HCT116 (cell line): Measurements from ENCODE around the gene OIT3. TPM values are rescaled to one million over a fixed set of nuclear protein-coding genes. Genes with fewer than 3 reads are reported as not detected.

Experiments used
- ATAC-seq: fragments of 200-7000 bp; cut with Tn5 transposase; 2 replicates; pipeline ENCODE4 v1.9.1; 2020; ENCODE audit warnings: mild to moderate bottlenecking, moderate library complexity
- BruUV-seq: library from RNA; stranded (reverse); fragments of 400-500 nt; replicated peaks from 2 replicates; lab custom pipeline; 2021; lab: Mats Ljungman, UMichigan
- CTCF ChIA-PET: fragments of 300-600 bp; sonication (Branson Sonifier 250); formaldehyde crosslinking; loops from one replicate; lab custom pipeline; 2021; ENCODE audit warnings: antibody characterized with exemption; lab: Charles Lee
- POLR2A ChIA-PET: fragments of 300-600, 350-600 bp; sonication (Branson Sonifier 250); formaldehyde crosslinking; loops from one replicate; lab custom pipeline; 2021; ENCODE audit warnings: antibody characterized with exemption; lab: Charles Lee
- RAD21 ChIA-PET, 2 experiments: fragments of 300-600 bp; sonication (Branson Sonifier 250); formaldehyde crosslinking; loops; one replicate each; lab custom pipeline; 2023; ENCODE audit warnings: low total read pairs in 2 of 2; ENCODE audit not compliant: uncharacterized antibody in 2 of 2, unreplicated experiment in 2 of 2, low non-redundant PET in 1 of 2; lab: Charles Lee
- DNase-seq: peaks from one replicate; pipeline ENCODE4 v3.0.0-alpha.2; 2010; ENCODE audit warnings: low read depth, low spot score
- H2AFZ ChIP-seq: fragments of 200-600 bp; shearing (Covaris generic), sonication (generic); 2 replicates; pipeline ENCODE4 v1.6.1; 2017; ENCODE audit warnings: low read depth, mixed run types, mixed read lengths, antibody characterized with exemption, low read length; ENCODE audit not compliant: poor library complexity, severe bottlenecking
- H3K27ac ChIP-seq: 2 replicates; pipeline ENCODE4 v1.5.1; 2012; ENCODE audit warnings: low read depth, low read length
- H3K27me3 ChIP-seq: fragments of 200-600 bp; sonication (generic); 2 replicates; pipeline ENCODE4 v1.6.1; 2016; ENCODE audit warnings: mixed run types, low read length, mixed read lengths; ENCODE audit not compliant: insufficient read depth
- H3K36me3 ChIP-seq, 2 experiments: fragments of 200-500 bp in 1 of 2; fragments of 200-600 bp in 1 of 2; sonication (Bioruptor generic) in 1 of 2; sonication (generic) in 1 of 2; 2 replicates each; pipeline versions ENCODE4 v1.5.1 to v1.6.1; 2014 to 2016; ENCODE audit warnings: low read length in 2 of 2, inconsistent platforms in 1 of 2, mixed read lengths in 1 of 2, mixed run types in 1 of 2; ENCODE audit not compliant: insufficient read depth in 2 of 2, control insufficient read depth in 1 of 2
- H3K4me1 ChIP-seq, 2 experiments: fragments of 200-600 bp in 1 of 2; sonication (generic) in 1 of 2; 2 replicates each; pipeline versions ENCODE4 v1.5.1 to v1.6.1; 2012 to 2017; ENCODE audit warnings: low read length in 2 of 2, inconsistent platforms in 1 of 2, mild to moderate bottlenecking in 1 of 2, mixed read lengths in 1 of 2, mixed run types in 1 of 2, moderate library complexity in 1 of 2; ENCODE audit not compliant: insufficient read depth in 2 of 2, control insufficient read depth in 1 of 2
- H3K4me2 ChIP-seq: fragments of 200-600 bp; sonication (generic); 2 replicates; pipeline ENCODE4 v1.6.1; 2017; ENCODE audit warnings: mixed run types, low read length, mixed read lengths
- H3K4me3 ChIP-seq, 2 experiments: fragments of 200-600 bp in 1 of 2; sonication (generic) in 1 of 2; replicated peaks in 1 of 2; 2 replicates each; pipeline ENCODE4 v1.5.1; 2011 to 2016; ENCODE audit warnings: low read length in 2 of 2, control low read depth in 1 of 2, low read depth in 1 of 2, mild to moderate bottlenecking in 1 of 2, mixed read lengths in 1 of 2, mixed run types in 1 of 2
- H3K79me2 ChIP-seq: fragments of 200-600 bp; sonication (generic); 2 replicates; pipeline ENCODE4 v1.6.1; 2017; ENCODE audit warnings: mild to moderate bottlenecking, mixed run types, low read length, moderate library complexity, mixed read lengths; ENCODE audit not compliant: insufficient read depth
- H3K9ac ChIP-seq: fragments of 200-600 bp; sonication (generic); 2 replicates; pipeline ENCODE4 v1.6.1; 2016; ENCODE audit warnings: low read length, mixed read lengths
- H3K9me2 ChIP-seq: fragments of 200-600 bp; sonication (generic), shearing (Covaris generic); 2 replicates; pipeline ENCODE4 v1.6.1; 2017; ENCODE audit warnings: mixed run types, mild to moderate bottlenecking, moderate library complexity; ENCODE audit not compliant: insufficient read depth
- H3K9me3 ChIP-seq, 2 experiments: fragments of 200-500 bp in 1 of 2; fragments of 200-600 bp in 1 of 2; sonication (Bioruptor generic) in 1 of 2; sonication (generic) in 1 of 2; 2 replicates each; pipeline ENCODE4 v1.6.1; 2014 to 2017; ENCODE audit warnings: low read length in 2 of 2, mixed read lengths in 2 of 2, inconsistent platforms in 1 of 2, low read depth in 1 of 2, mild to moderate bottlenecking in 1 of 2, mixed run types in 1 of 2, moderate library complexity in 1 of 2; ENCODE audit not compliant: control insufficient read depth in 1 of 2, insufficient read depth in 1 of 2
- H4K20me1 ChIP-seq: fragments of 200-600 bp; sonication (generic), shearing (Covaris generic); 2 replicates; pipeline ENCODE4 v1.6.1; 2017; ENCODE audit warnings: mixed run types, mild to moderate bottlenecking, moderate library complexity; ENCODE audit not compliant: insufficient read depth
- ATF3 ChIP-seq: IDR thresholded peaks from 2 replicates; pipeline ENCODE4 v1.6.1; 2012
- CEBPB ChIP-seq: IDR thresholded peaks from 2 replicates; pipeline ENCODE4 v1.6.1; 2012; ENCODE audit warnings: low read depth
- CTCF ChIP-seq, 3 experiments: fragments of 200-600 bp in 1 of 3; sonication (generic) in 1 of 3; IDR thresholded peaks in 2 of 3; conservative IDR thresholded peaks in 1 of 3; 2 replicates each; pipeline ENCODE4 v1.5.1; 2012 to 2017; ENCODE audit warnings: low read depth in 2 of 3, low read length in 2 of 3, antibody characterized with exemption in 1 of 3, borderline replicate concordance in 1 of 3, control low read depth in 1 of 3, mild to moderate bottlenecking in 1 of 3, mixed read lengths in 1 of 3, mixed run types in 1 of 3, moderate library complexity in 1 of 3; ENCODE audit not compliant: insufficient read depth in 1 of 3
- EGR1 ChIP-seq: IDR thresholded peaks from 2 replicates; pipeline ENCODE4 v1.6.1; 2012; ENCODE audit warnings: low read depth
- EZH2phosphoT487 ChIP-seq: fragments of 200-600 bp; IDR thresholded peaks from 2 replicates; pipeline ENCODE4 v1.6.1; 2018; ENCODE audit warnings: antibody characterized with exemption, borderline replicate concordance
- FOSL1 ChIP-seq: IDR thresholded peaks from 2 replicates; pipeline ENCODE4 v1.6.1; 2012; ENCODE audit warnings: low read depth
- MAX ChIP-seq: IDR thresholded peaks from 2 replicates; pipeline ENCODE4 v1.6.1; 2012
- POLR2A ChIP-seq: IDR thresholded peaks from 2 replicates; pipeline ENCODE4 v1.7.0; 2011; ENCODE audit warnings: borderline replicate concordance; ENCODE audit not compliant: insufficient read depth, insufficient read length; ENCODE audit errors: extremely low read depth
- POLR2AphosphoS5 ChIP-seq: IDR thresholded peaks from 2 replicates; pipeline ENCODE4 v1.6.1; 2011; ENCODE audit warnings: mild to moderate bottlenecking, low read depth, low read length, moderate library complexity
- RAD21 ChIP-seq: IDR thresholded peaks from 2 replicates; pipeline ENCODE4 v1.6.1; 2012; ENCODE audit warnings: low read depth, mild to moderate bottlenecking
- SRF ChIP-seq: IDR thresholded peaks from 2 replicates; pipeline ENCODE4 v1.6.1; 2012; ENCODE audit warnings: low read depth
- ZFX ChIP-seq: fragments of 450-650 bp; IDR thresholded peaks from 2 replicates; pipeline ENCODE4 v1.6.1; 2017
- intact Hi-C: fragments of 100-400 bp; cut with micrococcal nuclease; formaldehyde crosslinking; loops from 2 replicates; pipeline ENCODE4 v1.10.0; 2022
- total RNA-seq: library from RNA; stranded (reverse); gene quantifications from one replicate; pipeline ENCODE4 v1.2.1, GENCODE V29; 2021; ENCODE audit not compliant: unreplicated experiment

The OIT3 gene
- total RNA-seq, 1 experiment from 2014 or later: not detected

- peaks cover 9 to 16% of the 10 kb centered on the region in 2 experiments; a peak in 3 of 4 replicates for H3K9me3 ChIP-seq
- DNase-seq: no peak
- H3K4me1 ChIP-seq: no peaks in the 10 kb centered on the region
- H3K36me3 ChIP-seq: no peaks in the 10 kb centered on the region
- H3K4me3 ChIP-seq: no peak overlapping the region
- H3K9me2 ChIP-seq: no peaks in the 10 kb centered on the region
- no peaks in the 10 kb centered on the region for H3K79me2 ChIP-seq
- POLR2A ChIA-PET: no interaction called here
- ATAC-seq: no peak
- CTCF ChIA-PET: no interaction called here
- intact Hi-C loops: no loop called here
- no peak overlapping the region for H3K27ac ChIP-seq
- H4K20me1 ChIP-seq: no peaks in the 10 kb centered on the region
- H2AFZ ChIP-seq: no peak overlapping the region
- H3K9ac ChIP-seq: no peak overlapping the region
- RAD21 ChIA-PET: no interaction called here
- TF ChIP-seq FOSL1: no peak
- no peak for TF ChIP-seq CTCF (IDR thresholded peaks at IDR 0.05 in 2 of 3, conservative IDR thresholded peaks at IDR 0.05 in 1 of 3; ENCODE audit: borderline replicate concordance in 1 of 3, insufficient read depth in 1 of 3, low read depth in 2 of 3, low read length in 2 of 3)
- no peak for TF ChIP-seq ATF3
- no peak for TF ChIP-seq POLR2A
- no peaks in the 10 kb centered on the region for H3K27me3 ChIP-seq
- BruUV-seq: no TSS peak
- no peak overlapping the region for H3K4me2 ChIP-seq
Measured at GRCh38 chr10:72979709-72980108, 86.2 kb downstream of the OIT3 start.

GRCh38 chr10:72980348-72980747 is 86.8 kb downstream of the OIT3 start:
- DNase-seq: no peak
- ChIA-PET CTCF (no interaction called here), RAD21 (no interaction called here), POLR2A (no interaction called here)
- H3K4me1 ChIP-seq: no peaks in the 10 kb centered on the region
- intact Hi-C loops: no loop called here
- no peak overlapping the region for H2AFZ ChIP-seq
- H3K9ac ChIP-seq: no peak overlapping the region
- H3K4me3 ChIP-seq: no peak overlapping the region
- no peaks in the 10 kb centered on the region for H3K79me2 ChIP-seq
- H3K36me3 ChIP-seq: no peaks in the 10 kb centered on the region
- no peak for ATAC-seq
- H3K27ac ChIP-seq: no peak overlapping the region
- no peaks in the 10 kb centered on the region for H3K27me3 ChIP-seq
- BruUV-seq: no TSS peak
- H3K9me3 ChIP-seq: peaks cover 7 to 12% of the 10 kb centered on the region in 2 experiments; a peak in 3 of 4 replicates
- H3K4me2 ChIP-seq: no peak overlapping the region
- H3K9me2 ChIP-seq: no peaks in the 10 kb centered on the region
- H4K20me1 ChIP-seq: no peaks in the 10 kb centered on the region
- TF ChIP-seq MAX: no peak
- TF ChIP-seq FOSL1: no peak
- no peak for TF ChIP-seq SRF
- no peak for TF ChIP-seq RAD21
- no peak for TF ChIP-seq EZH2phosphoT487
- TF ChIP-seq ATF3: no peak
- TF ChIP-seq ZFX: no peak
- TF ChIP-seq POLR2AphosphoS5: no peak
- no peak for TF ChIP-seq EGR1
- TF ChIP-seq POLR2A: no peak
- no peak for TF ChIP-seq CEBPB
- TF ChIP-seq CTCF (IDR thresholded peaks at IDR 0.05 in 2 of 3, conservative IDR thresholded peaks at IDR 0.05 in 1 of 3; ENCODE audit: borderline replicate concordance in 1 of 3, insufficient read depth in 1 of 3, low read depth in 2 of 3, low read length in 2 of 3): no peak
